ENCODE measurements around the gene THEMIS2. TPM values are rescaled to one million over a fixed set of nuclear protein-coding genes. Genes with fewer than 3 reads are reported as not detected.
"Not testable (repeated sequence)": the region's sequence is repeated elsewhere in the genome, so short reads cannot be mapped to it uniquely, and the experiment has no call there.

THEMIS2 gene
- total and polyA plus RNA-seq, 9 donors, result 2.8 to 5.8 (median 3.2) TPM

- 81% methylated on average over 8 of the region's 9 CpGs for WGBS (ENCODE audit: insufficient coverage)
- H3K4me1 ChIP-seq (ENCODE audit: control insufficient read depth, insufficient read depth, low read length), result peaks cover 24% of the 10 kb centered on the region
- no peaks in the 10 kb centered on the region for H3K27me3 ChIP-seq (ENCODE audit: control insufficient read depth, insufficient read depth, low read length)
- peak overlapping the region; percentile 78 for H3K27ac ChIP-seq (ENCODE audit: low read length)
- H3K9me3 ChIP-seq (replicated peaks; ENCODE audit: control insufficient read depth, low read depth, low read length), result no peaks in the 10 kb centered on the region
- no peaks in the 10 kb centered on the region for H3K36me3 ChIP-seq (ENCODE audit: control insufficient read depth, insufficient read depth, low read length)
- peak; percentile 90 for DNase-seq
- no peak overlapping the region for H3K4me3 ChIP-seq (ENCODE audit: low read length)
These were observed 9.4 kb upstream of the THEMIS2 start for GRCh38 chr1:27862671-27863537.

- Histone ChIP-seq H3K4me1 (ENCODE audit: control insufficient read depth, insufficient read depth, low read length) (peaks cover 20% of the 10 kb centered on the region), H3K36me3 (ENCODE audit: control insufficient read depth, insufficient read depth, low read length) (no peaks in the 10 kb centered on the region), H3K27me3 (ENCODE audit: control insufficient read depth, insufficient read depth, low read length) (no peaks in the 10 kb centered on the region), H3K9me3 (replicated peaks; ENCODE audit: control insufficient read depth, low read depth, low read length) (no peaks in the 10 kb centered on the region), H3K27ac (ENCODE audit: low read length) (peak overlapping the region; percentile 78), H3K4me3 (ENCODE audit: low read length) (no peak overlapping the region)
- DNase-seq, result no peak
- no CpG with 5 or more reads among the region's 1 CpG for WGBS (ENCODE audit: insufficient coverage)
These were observed 8.8 kb upstream of the THEMIS2 start for GRCh38 chr1:27863538-27863915.

GRCh38 chr1:27864264-27864895, 8.0 kb upstream of the THEMIS2 start:
- Histone ChIP-seq H3K4me1 (ENCODE audit: control insufficient read depth, insufficient read depth, low read length) (peaks cover 24% of the 10 kb centered on the region), H3K27ac (ENCODE audit: low read length) (peak overlapping the region; percentile 78), H3K36me3 (ENCODE audit: control insufficient read depth, insufficient read depth, low read length) (no peaks in the 10 kb centered on the region), H3K27me3 (ENCODE audit: control insufficient read depth, insufficient read depth, low read length) (no peaks in the 10 kb centered on the region), H3K9me3 (replicated peaks; ENCODE audit: control insufficient read depth, low read depth, low read length) (no peaks in the 10 kb centered on the region), H3K4me3 (ENCODE audit: low read length) (no peak overlapping the region)
- 95% methylated on average over 4 of the region's 8 CpGs for WGBS (ENCODE audit: insufficient coverage)
- DNase-seq, result peak; percentile 53

- Histone ChIP-seq H3K27me3 (ENCODE audit: control insufficient read depth, insufficient read depth, low read length) (no peaks in the 10 kb centered on the region), H3K36me3 (ENCODE audit: control insufficient read depth, insufficient read depth, low read length) (no peaks in the 10 kb centered on the region), H3K4me3 (ENCODE audit: low read length) (no peak overlapping the region), H3K4me1 (ENCODE audit: control insufficient read depth, insufficient read depth, low read length) (peaks cover 24% of the 10 kb centered on the region), H3K9me3 (replicated peaks; ENCODE audit: control insufficient read depth, low read depth, low read length) (no peaks in the 10 kb centered on the region), H3K27ac (ENCODE audit: low read length) (no peak overlapping the region)
- no peak for DNase-seq
- 97% methylated on average over 7 of the region's 10 CpGs for WGBS (ENCODE audit: insufficient coverage)
These were observed 6.5 kb upstream of the THEMIS2 start for GRCh38 chr1:27865821-27866220.

GRCh38 chr1:27868556-27868931, 3.8 kb upstream of the THEMIS2 start:
- Histone ChIP-seq H3K9me3 (replicated peaks; ENCODE audit: control insufficient read depth, low read depth, low read length) (no peaks in the 10 kb centered on the region), H3K27me3 (ENCODE audit: control insufficient read depth, insufficient read depth, low read length) (peaks cover 18% of the 10 kb centered on the region), H3K27ac (ENCODE audit: low read length) (no peak overlapping the region), H3K4me1 (ENCODE audit: control insufficient read depth, insufficient read depth, low read length) (peaks cover 27% of the 10 kb centered on the region), H3K4me3 (ENCODE audit: low read length) (no peak overlapping the region), H3K36me3 (ENCODE audit: control insufficient read depth, insufficient read depth, low read length) (no peaks in the 10 kb centered on the region)
- WGBS (ENCODE audit: insufficient coverage), result 87% methylated on average over 11 of the region's 11 CpGs
- no peak for DNase-seq

GRCh38 chr1:27868932-27869718, 3.2 kb upstream of the THEMIS2 start:
- WGBS (ENCODE audit: insufficient coverage), result 69% methylated on average over 5 of the region's 16 CpGs
- DNase-seq, result peak; percentile 39
- peaks cover 23% of the 10 kb centered on the region for H3K27me3 ChIP-seq (ENCODE audit: control insufficient read depth, insufficient read depth, low read length)
- H3K9me3 ChIP-seq (replicated peaks; ENCODE audit: control insufficient read depth, low read depth, low read length), result no peaks in the 10 kb centered on the region
- no peak overlapping the region for H3K4me3 ChIP-seq (ENCODE audit: low read length)
- H3K27ac ChIP-seq (ENCODE audit: low read length), result peak overlapping the region; percentile 35
- H3K36me3 ChIP-seq (ENCODE audit: control insufficient read depth, insufficient read depth, low read length), result no peaks in the 10 kb centered on the region
- peaks cover 26% of the 10 kb centered on the region for H3K4me1 ChIP-seq (ENCODE audit: control insufficient read depth, insufficient read depth, low read length)

- H3K4me3 ChIP-seq (ENCODE audit: low read length), result no peak overlapping the region
- H3K36me3 ChIP-seq (ENCODE audit: control insufficient read depth, insufficient read depth, low read length), result no peaks in the 10 kb centered on the region
- DNase-seq, result no peak
- no peaks in the 10 kb centered on the region for H3K9me3 ChIP-seq (replicated peaks; ENCODE audit: control insufficient read depth, low read depth, low read length)
- peaks cover 23% of the 10 kb centered on the region for H3K27me3 ChIP-seq (ENCODE audit: control insufficient read depth, insufficient read depth, low read length)
- 80% methylated on average over 1 of the region's 1 CpG for WGBS (ENCODE audit: insufficient coverage)
- peaks cover 26% of the 10 kb centered on the region for H3K4me1 ChIP-seq (ENCODE audit: control insufficient read depth, insufficient read depth, low read length)
- H3K27ac ChIP-seq (ENCODE audit: low read length), result no peak overlapping the region
These were observed 2.6 kb upstream of the THEMIS2 start for GRCh38 chr1:27869719-27870085.

- not testable (repeated sequence) for DNase-seq; H3K4me3 ChIP-seq (ENCODE audit: low read length); H3K36me3 ChIP-seq (ENCODE audit: control insufficient read depth, insufficient read depth, low read length); H3K9me3 ChIP-seq (replicated peaks; ENCODE audit: control insufficient read depth, low read depth, low read length); H3K27ac ChIP-seq (ENCODE audit: low read length)
- H3K4me1 ChIP-seq (ENCODE audit: control insufficient read depth, insufficient read depth, low read length), result peaks cover 29% of the 10 kb centered on the region
- H3K27me3 ChIP-seq (ENCODE audit: control insufficient read depth, insufficient read depth, low read length), result peaks cover 23% of the 10 kb centered on the region
- WGBS (ENCODE audit: insufficient coverage), result 95% methylated on average over 2 of the region's 7 CpGs
These were observed 1.3 kb upstream of the THEMIS2 start for GRCh38 chr1:27871076-27871475.

GRCh38 chr1:27872802-27873551, 633 bp downstream of the THEMIS2 start:
- peak overlapping the region; percentile 62 for H3K4me3 ChIP-seq (ENCODE audit: low read length)
- H3K27me3 ChIP-seq (ENCODE audit: control insufficient read depth, insufficient read depth, low read length), result peaks cover 23% of the 10 kb centered on the region
- H3K36me3 ChIP-seq (ENCODE audit: control insufficient read depth, insufficient read depth, low read length), result no peaks in the 10 kb centered on the region
- H3K9me3 ChIP-seq (replicated peaks; ENCODE audit: control insufficient read depth, low read depth, low read length), result no peaks in the 10 kb centered on the region
- H3K4me1 ChIP-seq (ENCODE audit: control insufficient read depth, insufficient read depth, low read length), result peaks cover 29% of the 10 kb centered on the region
- DNase-seq, result no peak
- WGBS (ENCODE audit: insufficient coverage), result 15% methylated on average over 38 of the region's 38 CpGs
- H3K27ac ChIP-seq (ENCODE audit: low read length), result peak overlapping the region; percentile 55
